ENCODE data around the gene COPS3.
"Not testable (repeated sequence)": the region's sequence is repeated elsewhere in the genome, so short reads cannot be mapped to it uniquely, and the experiment has no call there.

COPS3 gene

GRCh38 chr17:17314501-17315071 lies 33.5 kb upstream of the COPS3 start:
- no peak for TF ChIP-seq JUND (IDR thresholded peaks at IDR 0.05; ENCODE audit: low read depth)
- in situ Hi-C loops (cut with HindIII; ENCODE audit: low pct_unique_long_range_greater_than_20kb, low sequenced_read_pairs), result no loop called here
- no peak for DNase-seq (ENCODE audit: low read depth in 1 of 2, low spot score in 1 of 2)

- TF ChIP-seq JUND (IDR thresholded peaks at IDR 0.05; ENCODE audit: low read depth), result no peak
- in situ Hi-C loops (cut with HindIII; ENCODE audit: low pct_unique_long_range_greater_than_20kb, low sequenced_read_pairs), result no loop called here
- DNase-seq (ENCODE audit: low read depth in 1 of 2, low spot score in 1 of 2), result peak; percentile 50 to 61
These were observed 32.4 kb upstream of the COPS3 start for GRCh38 chr17:17313350-17313991.

GRCh38 chr17:17309356-17309755 lies 28.3 kb upstream of the COPS3 start:
- in situ Hi-C loops (cut with HindIII; ENCODE audit: low pct_unique_long_range_greater_than_20kb, low sequenced_read_pairs), result no loop called here
- no peak for TF ChIP-seq JUND (IDR thresholded peaks at IDR 0.05; ENCODE audit: low read depth)

GRCh38 chr17:17305281-17305801 lies 24.3 kb upstream of the COPS3 start:
- DNase-seq (ENCODE audit: low read depth in 1 of 2, low spot score in 1 of 2), result peak in 1 of 2 experiments; percentile 7
- TF ChIP-seq JUND (IDR thresholded peaks at IDR 0.05; ENCODE audit: low read depth), result no peak
- in situ Hi-C loops (cut with HindIII; ENCODE audit: low pct_unique_long_range_greater_than_20kb, low sequenced_read_pairs), result no loop called here

More at GRCh38 chr17:17309356-17309755, 28.3 kb upstream of the COPS3 start:
- DNase-seq (ENCODE audit: low read depth in 1 of 2, low spot score in 1 of 2), result no peak

GRCh38 chr17:17304521-17304985 lies 23.5 kb upstream of the COPS3 start:
- in situ Hi-C loops (cut with HindIII; ENCODE audit: low pct_unique_long_range_greater_than_20kb, low sequenced_read_pairs), result no loop called here
- no peak for DNase-seq (ENCODE audit: low read depth in 1 of 2, low spot score in 1 of 2)
- no peak for TF ChIP-seq JUND (IDR thresholded peaks at IDR 0.05; ENCODE audit: low read depth)

GRCh38 chr17:17303847-17304490 lies 22.9 kb upstream of the COPS3 start:
- no peak for DNase-seq (ENCODE audit: low read depth in 1 of 2, low spot score in 1 of 2)
- TF ChIP-seq JUND (IDR thresholded peaks at IDR 0.05; ENCODE audit: low read depth), result no peak
- in situ Hi-C loops (cut with HindIII; ENCODE audit: low pct_unique_long_range_greater_than_20kb, low sequenced_read_pairs), result no loop called here

- in situ Hi-C loops (cut with HindIII; ENCODE audit: low pct_unique_long_range_greater_than_20kb, low sequenced_read_pairs), result no loop called here
- no peak for TF ChIP-seq JUND (IDR thresholded peaks at IDR 0.05; ENCODE audit: low read depth)
These were observed 22.2 kb upstream of the COPS3 start, which contains the start of gene NT5M for GRCh38 chr17:17303010-17303846. Gene NT5M (plus strand): TSS chr17:17303373. CDS start chr17:17303551, 178 bp downstream.

GRCh38 chr17:17301659-17302058 lies 20.6 kb upstream of the COPS3 start:
- in situ Hi-C loops (cut with HindIII; ENCODE audit: low pct_unique_long_range_greater_than_20kb, low sequenced_read_pairs); DNase-seq (ENCODE audit: low read depth in 1 of 2, low spot score in 1 of 2): not testable (repeated sequence)

More at GRCh38 chr17:17303010-17303846, 22.2 kb upstream of the COPS3 start, which contains the start of gene NT5M:
- peak; percentile 75 to 85 for DNase-seq (ENCODE audit: low read depth in 1 of 2, low spot score in 1 of 2)

- DNase-seq (ENCODE audit: low read depth in 1 of 2, low spot score in 1 of 2), result no peak
- in situ Hi-C loops (cut with HindIII; ENCODE audit: low pct_unique_long_range_greater_than_20kb, low sequenced_read_pairs), result no loop called here
- TF ChIP-seq JUND (IDR thresholded peaks at IDR 0.05; ENCODE audit: low read depth), result no peak
These were observed 19.9 kb upstream of the COPS3 start for GRCh38 chr17:17300624-17301568.

- TF ChIP-seq JUND (IDR thresholded peaks at IDR 0.05; ENCODE audit: low read depth), result no peak
- no peak for DNase-seq (ENCODE audit: low read depth in 1 of 2, low spot score in 1 of 2)
- in situ Hi-C loops (cut with HindIII; ENCODE audit: low pct_unique_long_range_greater_than_20kb, low sequenced_read_pairs), result no loop called here
These were observed 17.1 kb upstream of the COPS3 start for GRCh38 chr17:17298108-17298507.

GRCh38 chr17:17297217-17297616 lies 16.2 kb upstream of the COPS3 start:
- TF ChIP-seq JUND (IDR thresholded peaks at IDR 0.05; ENCODE audit: low read depth), result no peak
- DNase-seq (ENCODE audit: low read depth in 1 of 2, low spot score in 1 of 2), result peak in 1 of 2 experiments; percentile 6
- in situ Hi-C loops (cut with HindIII; ENCODE audit: low pct_unique_long_range_greater_than_20kb, low sequenced_read_pairs), result no loop called here
